Stimulated activated CD4-positive, alpha-beta T cell treated with anti-CD3 and anti-CD28 coated beads, Interleukin-15, amount 100 ng/mL, for 1 hour (primary cell): ENCODE measurements around the gene SLC4A11.

Source experiments
- DNase-seq, 2 donors: peaks; one replicate each; pipeline ENCODE4 v3.0.0-alpha.2; 2020; ENCODE audit warnings: low read depth in 1 of 2, low spot score in 1 of 2

SLC4A11 gene

DNA sequence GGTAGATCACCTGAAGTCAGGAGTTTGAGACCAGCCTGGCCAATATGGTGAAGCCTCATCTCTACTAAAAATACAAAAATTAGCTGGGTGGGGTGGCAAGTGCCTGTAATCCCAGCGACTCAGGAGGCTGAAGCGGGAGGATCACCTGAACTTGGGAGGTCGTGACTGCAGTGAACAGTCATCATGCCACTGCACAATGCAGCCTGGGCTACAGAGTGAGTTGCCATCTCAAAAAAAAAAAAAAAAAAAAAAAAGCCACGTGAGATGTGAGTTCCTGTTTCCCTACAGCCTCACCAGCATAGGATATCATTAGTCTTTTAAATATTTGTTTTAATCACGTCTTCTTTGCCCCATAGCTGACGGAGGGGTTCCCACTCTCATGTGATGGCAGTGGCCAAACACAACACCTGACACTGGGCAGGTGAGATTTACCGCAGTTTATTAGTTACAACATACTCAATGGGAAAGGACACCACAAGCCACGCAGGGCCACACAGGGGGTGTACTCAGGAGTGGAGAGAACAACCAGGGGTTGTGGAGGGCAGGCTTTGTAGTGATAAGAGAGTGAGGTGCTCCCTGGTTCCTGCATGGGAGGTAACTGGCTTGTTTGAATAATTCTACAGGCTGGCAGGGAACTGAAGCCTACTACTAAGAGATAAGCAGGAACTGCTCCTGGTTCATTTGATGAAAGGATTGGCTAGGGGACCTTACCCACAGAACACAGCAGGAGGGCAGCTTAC, 61.1 kb downstream of the SLC4A11 start:
- DNase-seq, result no peak
